HCT116 (cell line): ENCODE measurements around the gene ZNF784. TPM values are rescaled to one million over a fixed set of nuclear protein-coding genes. Genes with fewer than 3 reads are reported as not detected.

Experiments used
- ATAC-seq: fragments of 200-7000 bp; cut with Tn5 transposase; 2 replicates; pipeline ENCODE4 v1.9.1; 2020; ENCODE audit warnings: mild to moderate bottlenecking, moderate library complexity
- BruUV-seq: library from RNA; stranded (reverse); fragments of 400-500 nt; replicated peaks from 2 replicates; lab custom pipeline; 2021; lab: Mats Ljungman, UMichigan
- CTCF ChIA-PET: fragments of 300-600 bp; sonication (Branson Sonifier 250); formaldehyde crosslinking; loops from one replicate; lab custom pipeline; 2021; ENCODE audit warnings: antibody characterized with exemption; lab: Charles Lee
- POLR2A ChIA-PET: fragments of 300-600, 350-600 bp; sonication (Branson Sonifier 250); formaldehyde crosslinking; loops from one replicate; lab custom pipeline; 2021; ENCODE audit warnings: antibody characterized with exemption; lab: Charles Lee
- RAD21 ChIA-PET, 2 experiments: fragments of 300-600 bp; sonication (Branson Sonifier 250); formaldehyde crosslinking; loops; one replicate each; lab custom pipeline; 2023; ENCODE audit warnings: low total read pairs in 2 of 2; ENCODE audit not compliant: uncharacterized antibody in 2 of 2, unreplicated experiment in 2 of 2, low non-redundant PET in 1 of 2; lab: Charles Lee
- DNase-seq: peaks from one replicate; pipeline ENCODE4 v3.0.0-alpha.2; 2010; ENCODE audit warnings: low read depth, low spot score
- H2AFZ ChIP-seq: fragments of 200-600 bp; shearing (Covaris generic), sonication (generic); 2 replicates; pipeline ENCODE4 v1.6.1; 2017; ENCODE audit warnings: low read depth, mixed run types, mixed read lengths, antibody characterized with exemption, low read length; ENCODE audit not compliant: poor library complexity, severe bottlenecking
- H3K27ac ChIP-seq: 2 replicates; pipeline ENCODE4 v1.5.1; 2012; ENCODE audit warnings: low read depth, low read length
- H3K27me3 ChIP-seq: fragments of 200-600 bp; sonication (generic); 2 replicates; pipeline ENCODE4 v1.6.1; 2016; ENCODE audit warnings: mixed run types, low read length, mixed read lengths; ENCODE audit not compliant: insufficient read depth
- H3K36me3 ChIP-seq, 2 experiments: fragments of 200-500 bp in 1 of 2; fragments of 200-600 bp in 1 of 2; sonication (Bioruptor generic) in 1 of 2; sonication (generic) in 1 of 2; 2 replicates each; pipeline versions ENCODE4 v1.5.1 to v1.6.1; 2014 to 2016; ENCODE audit warnings: low read length in 2 of 2, inconsistent platforms in 1 of 2, mixed read lengths in 1 of 2, mixed run types in 1 of 2; ENCODE audit not compliant: insufficient read depth in 2 of 2, control insufficient read depth in 1 of 2
- H3K4me1 ChIP-seq, 2 experiments: fragments of 200-600 bp in 1 of 2; sonication (generic) in 1 of 2; 2 replicates each; pipeline versions ENCODE4 v1.5.1 to v1.6.1; 2012 to 2017; ENCODE audit warnings: low read length in 2 of 2, inconsistent platforms in 1 of 2, mild to moderate bottlenecking in 1 of 2, mixed read lengths in 1 of 2, mixed run types in 1 of 2, moderate library complexity in 1 of 2; ENCODE audit not compliant: insufficient read depth in 2 of 2, control insufficient read depth in 1 of 2
- H3K4me2 ChIP-seq: fragments of 200-600 bp; sonication (generic); 2 replicates; pipeline ENCODE4 v1.6.1; 2017; ENCODE audit warnings: mixed run types, low read length, mixed read lengths
- H3K4me3 ChIP-seq, 2 experiments: fragments of 200-600 bp in 1 of 2; sonication (generic) in 1 of 2; replicated peaks in 1 of 2; 2 replicates each; pipeline ENCODE4 v1.5.1; 2011 to 2016; ENCODE audit warnings: low read length in 2 of 2, control low read depth in 1 of 2, low read depth in 1 of 2, mild to moderate bottlenecking in 1 of 2, mixed read lengths in 1 of 2, mixed run types in 1 of 2
- H3K79me2 ChIP-seq: fragments of 200-600 bp; sonication (generic); 2 replicates; pipeline ENCODE4 v1.6.1; 2017; ENCODE audit warnings: mild to moderate bottlenecking, mixed run types, low read length, moderate library complexity, mixed read lengths; ENCODE audit not compliant: insufficient read depth
- H3K9ac ChIP-seq: fragments of 200-600 bp; sonication (generic); 2 replicates; pipeline ENCODE4 v1.6.1; 2016; ENCODE audit warnings: low read length, mixed read lengths
- H3K9me2 ChIP-seq: fragments of 200-600 bp; sonication (generic), shearing (Covaris generic); 2 replicates; pipeline ENCODE4 v1.6.1; 2017; ENCODE audit warnings: mixed run types, mild to moderate bottlenecking, moderate library complexity; ENCODE audit not compliant: insufficient read depth
- H3K9me3 ChIP-seq, 2 experiments: fragments of 200-500 bp in 1 of 2; fragments of 200-600 bp in 1 of 2; sonication (Bioruptor generic) in 1 of 2; sonication (generic) in 1 of 2; 2 replicates each; pipeline ENCODE4 v1.6.1; 2014 to 2017; ENCODE audit warnings: low read length in 2 of 2, mixed read lengths in 2 of 2, inconsistent platforms in 1 of 2, low read depth in 1 of 2, mild to moderate bottlenecking in 1 of 2, mixed run types in 1 of 2, moderate library complexity in 1 of 2; ENCODE audit not compliant: control insufficient read depth in 1 of 2, insufficient read depth in 1 of 2
- H4K20me1 ChIP-seq: fragments of 200-600 bp; sonication (generic), shearing (Covaris generic); 2 replicates; pipeline ENCODE4 v1.6.1; 2017; ENCODE audit warnings: mixed run types, mild to moderate bottlenecking, moderate library complexity; ENCODE audit not compliant: insufficient read depth
- CBX3 ChIP-seq: IDR thresholded peaks from 2 replicates; pipeline ENCODE4 v1.6.1; 2012; ENCODE audit warnings: low read depth
- JUND ChIP-seq: IDR thresholded peaks from 2 replicates; pipeline ENCODE4 v1.6.1; 2012
- POLR2A ChIP-seq: IDR thresholded peaks from 2 replicates; pipeline ENCODE4 v1.7.0; 2011; ENCODE audit warnings: borderline replicate concordance; ENCODE audit not compliant: insufficient read depth, insufficient read length; ENCODE audit errors: extremely low read depth
- YY1 ChIP-seq: IDR thresholded peaks from 2 replicates; pipeline ENCODE4 v1.6.1; 2011; ENCODE audit warnings: low read length, low read depth, moderate library complexity, mild to moderate bottlenecking; ENCODE audit not compliant: insufficient replicate concordance; ENCODE audit errors: extremely low read depth
- ZNF274 ChIP-seq: fragments of 200-500 bp; sonication (Bioruptor generic); IDR thresholded peaks from 2 replicates; pipeline ENCODE4 v1.6.1; 2014; ENCODE audit warnings: mild to moderate bottlenecking, low read depth, low read length, inconsistent platforms
- intact Hi-C: fragments of 100-400 bp; cut with micrococcal nuclease; formaldehyde crosslinking; loops from 2 replicates; pipeline ENCODE4 v1.10.0; 2022
- total RNA-seq: library from RNA; stranded (reverse); gene quantifications from one replicate; pipeline ENCODE4 v1.2.1, GENCODE V29; 2021; ENCODE audit not compliant: unreplicated experiment
- TF ChIP-seq, protein P1 (sequence below): IDR thresholded peaks from 2 replicates; pipeline ENCODE4 v1.6.1; 2012; ENCODE audit warnings: low read depth

ZNF784 gene
- total RNA-seq, 1 experiment from 2014 or later = 5.3 TPM

GRCh38 chr19:55654868-55655647, 30.7 kb upstream of the ZNF784 start, which contains the start of gene U2AF2 (continued):
- TF ChIP-seq YY1 (peak; percentile 94), ZNF274 (no peak), JUND (no peak), POLR2A (peak; percentile 59), CBX3 (no peak)

DNA sequence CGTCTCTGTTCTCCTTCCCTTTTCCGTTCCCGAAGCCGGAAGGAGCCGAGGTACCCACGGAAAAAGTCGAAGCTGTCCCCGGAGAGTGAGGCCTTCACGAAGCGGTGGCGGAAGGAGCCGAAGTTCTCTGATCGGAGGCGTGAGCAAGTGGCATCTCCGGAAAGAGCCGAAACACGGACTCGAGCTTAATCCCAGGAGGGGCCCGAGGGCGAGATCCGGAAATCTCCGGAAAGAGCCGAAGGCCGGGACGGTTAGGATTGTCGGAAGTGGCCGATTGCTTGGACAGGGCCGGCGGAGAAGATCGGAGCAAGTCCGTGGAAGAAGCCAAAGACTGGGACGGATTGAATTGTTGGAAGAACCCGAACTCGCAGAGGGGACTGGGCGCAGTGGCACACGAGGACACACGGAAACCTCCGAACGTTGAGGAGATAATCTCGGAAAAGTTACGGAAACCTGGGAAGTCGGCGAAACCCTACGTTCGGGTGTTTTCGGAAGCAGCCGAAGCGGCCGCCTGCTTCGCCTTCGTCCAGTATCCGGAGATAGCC, 30.0 kb upstream of the ZNF784 start:
- Histone ChIP-seq H3K4me2 (peak overlapping the region; percentile 79), H3K9me3 (no peaks in the 10 kb centered on the region), H3K36me3 (peaks cover 3 to 8% of the 10 kb centered on the region in 2 experiments; a peak in 2 of 4 replicates), H3K9me2 (no peaks in the 10 kb centered on the region), H3K27me3 (no peaks in the 10 kb centered on the region), H3K9ac (peak overlapping the region; percentile 99), H3K79me2 (peaks cover 42% of the 10 kb centered on the region), H2AFZ (no peak overlapping the region), H4K20me1 (no peaks in the 10 kb centered on the region; the same call in 1 of the 2 replicates), H3K4me1 (peaks cover 18 to 29% of the 10 kb centered on the region in 2 experiments; a peak in 3 of 4 replicates), H3K27ac (peak overlapping the region; percentile 85), H3K4me3 (peak overlapping the region; percentile 67 to 87)
- TF ChIP-seq YY1 = peak; percentile 4
- TF ChIP-seq, protein P1, sequence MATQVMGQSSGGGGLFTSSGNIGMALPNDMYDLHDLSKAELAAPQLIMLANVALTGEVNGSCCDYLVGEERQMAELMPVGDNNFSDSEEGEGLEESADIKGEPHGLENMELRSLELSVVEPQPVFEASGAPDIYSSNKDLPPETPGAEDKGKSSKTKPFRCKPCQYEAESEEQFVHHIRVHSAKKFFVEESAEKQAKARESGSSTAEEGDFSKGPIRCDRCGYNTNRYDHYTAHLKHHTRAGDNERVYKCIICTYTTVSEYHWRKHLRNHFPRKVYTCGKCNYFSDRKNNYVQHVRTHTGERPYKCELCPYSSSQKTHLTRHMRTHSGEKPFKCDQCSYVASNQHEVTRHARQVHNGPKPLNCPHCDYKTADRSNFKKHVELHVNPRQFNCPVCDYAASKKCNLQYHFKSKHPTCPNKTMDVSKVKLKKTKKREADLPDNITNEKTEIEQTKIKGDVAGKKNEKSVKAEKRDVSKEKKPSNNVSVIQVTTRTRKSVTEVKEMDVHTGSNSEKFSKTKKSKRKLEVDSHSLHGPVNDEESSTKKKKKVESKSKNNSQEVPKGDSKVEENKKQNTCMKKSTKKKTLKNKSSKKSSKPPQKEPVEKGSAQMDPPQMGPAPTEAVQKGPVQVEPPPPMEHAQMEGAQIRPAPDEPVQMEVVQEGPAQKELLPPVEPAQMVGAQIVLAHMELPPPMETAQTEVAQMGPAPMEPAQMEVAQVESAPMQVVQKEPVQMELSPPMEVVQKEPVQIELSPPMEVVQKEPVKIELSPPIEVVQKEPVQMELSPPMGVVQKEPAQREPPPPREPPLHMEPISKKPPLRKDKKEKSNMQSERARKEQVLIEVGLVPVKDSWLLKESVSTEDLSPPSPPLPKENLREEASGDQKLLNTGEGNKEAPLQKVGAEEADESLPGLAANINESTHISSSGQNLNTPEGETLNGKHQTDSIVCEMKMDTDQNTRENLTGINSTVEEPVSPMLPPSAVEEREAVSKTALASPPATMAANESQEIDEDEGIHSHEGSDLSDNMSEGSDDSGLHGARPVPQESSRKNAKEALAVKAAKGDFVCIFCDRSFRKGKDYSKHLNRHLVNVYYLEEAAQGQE = no peak
- RAD21 ChIA-PET = interaction anchor here in 1 of 2 experiments (0.7 kb wide), 1 partner anchor 22 kb away, joined by 6 read pairs; no protein-coding TSS in a partner anchor
- POLR2A ChIA-PET = interaction anchor here (0.7 to 2.4 kb wide), 15 partner anchors 9 to 1787 kb away, joined by 3 to 15 read pairs (median 4); partner anchors contain the start of genes FIZ1, MYADM, PPP1R12C and TMEM238
- CTCF ChIA-PET = interaction anchor here (0.6 to 1.6 kb wide), 14 partner anchors 11 to 679 kb away, joined by 3 to 24 read pairs (median 4); partner anchors contain the start of genes FIZ1, ZNF581, ZNF628 and ZNF865
- no TSS peak for BruUV-seq
- DNase-seq = peak; percentile 99
- intact Hi-C loops = no loop called here
- ATAC-seq = peak; percentile 83
